SKM-1 (cell line): Measurements from ENCODE around the gene RPS6KC1.
A peak's percentile ranks its signal among the peaks of the same experiment; 100 is the strongest.
"Not testable (repeated sequence)": the region's sequence is repeated elsewhere in the genome, so short reads cannot be mapped to it uniquely, and the experiment has no call there.

ENCODE experiments used
- DNase-seq: peaks from one replicate; lab custom pipeline; 2025; ENCODE audit not compliant: unreplicated experiment; lab: John Stamatoyannopoulos, UW

Gene RPS6KC1

GRCh38 chr1:213138391-213138790 lies 87.3 kb downstream of the RPS6KC1 start:
- no peak for DNase-seq

GRCh38 chr1:213138892-213139291 lies 87.9 kb downstream of the RPS6KC1 start:
- no peak for DNase-seq

DNA sequence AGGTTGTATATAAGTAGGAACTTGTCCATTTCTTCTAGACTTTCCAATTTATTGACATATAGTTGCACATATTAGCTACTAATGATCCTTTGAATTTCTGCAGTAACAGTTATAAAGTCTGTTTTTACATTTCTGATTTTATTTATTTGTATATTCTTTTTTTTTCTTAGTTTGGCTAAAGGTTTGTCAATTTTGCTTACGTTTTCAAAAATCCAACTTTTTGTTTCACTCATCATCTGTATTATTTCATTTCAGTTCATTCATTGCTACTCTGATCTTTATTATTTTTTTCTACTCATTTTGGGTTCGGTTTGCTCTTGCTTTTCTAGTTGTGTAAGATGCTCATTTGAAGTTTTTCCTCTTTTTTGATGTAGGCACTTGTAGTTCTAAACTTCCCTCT lies 97.9 kb downstream of the RPS6KC1 start:
- DNase-seq: no peak

GRCh38 chr1:213150090-213150489 lies 99.0 kb downstream of the RPS6KC1 start:
- DNase-seq: not testable (repeated sequence)

DNA sequence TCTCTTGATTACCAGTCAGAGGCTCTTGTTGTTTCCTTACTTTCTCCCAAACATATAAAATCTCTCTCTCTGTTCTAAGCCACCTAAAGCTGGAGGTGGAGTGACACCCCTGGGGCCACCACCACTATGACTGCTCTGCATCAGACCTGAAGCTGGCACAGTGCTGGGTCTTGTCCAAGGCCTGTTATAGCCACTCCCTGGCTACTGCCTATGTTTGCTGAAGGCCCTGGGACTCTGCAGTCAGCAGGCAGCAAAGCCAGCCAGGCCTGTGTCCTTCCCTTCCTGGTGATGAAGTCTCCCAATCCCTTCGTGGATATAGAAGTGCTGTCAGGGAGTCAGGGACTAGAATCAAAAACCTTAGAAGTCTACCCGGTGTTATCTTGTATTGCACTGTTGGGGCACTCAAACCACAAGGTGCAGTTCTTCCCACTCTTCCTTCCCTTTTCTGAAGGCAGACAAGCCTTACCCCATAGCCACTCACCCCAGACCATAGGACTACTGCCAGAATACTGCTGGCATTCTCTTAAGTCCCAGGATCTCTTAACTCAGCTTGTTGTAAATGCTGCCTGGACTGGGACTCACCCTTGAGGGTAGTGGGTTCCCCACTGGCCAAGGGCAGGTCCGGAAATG lies 103.1 kb downstream of the RPS6KC1 start:
- DNase-seq: peak; percentile 82

- no peak for DNase-seq
Observed at GRCh38 chr1:213159376-213159775, 108.3 kb downstream of the RPS6KC1 start.

GRCh38 chr1:213160442-213160841 lies 109.4 kb downstream of the RPS6KC1 start:
- DNase-seq: not testable (repeated sequence)

DNA sequence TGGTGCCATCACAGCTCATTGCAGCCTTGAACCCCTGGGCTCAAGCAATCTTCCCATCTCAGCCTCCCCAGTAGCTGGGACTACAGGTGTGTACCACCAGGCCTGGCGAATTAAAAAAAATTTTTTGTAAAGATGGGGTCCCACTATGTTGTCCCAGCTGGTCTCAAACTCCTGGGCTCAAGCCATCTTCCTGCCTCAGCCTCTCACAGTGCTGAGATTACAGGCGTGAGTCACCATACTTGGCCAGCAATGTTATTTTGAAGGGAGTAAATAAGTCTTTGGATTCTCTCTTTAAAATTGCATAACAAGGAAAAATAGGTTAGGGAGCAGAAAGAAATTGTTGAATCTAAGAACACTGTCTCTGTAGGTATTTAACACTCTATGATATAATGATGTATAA lies 111.3 kb downstream of the RPS6KC1 start:
- DNase-seq: no peak

DNA sequence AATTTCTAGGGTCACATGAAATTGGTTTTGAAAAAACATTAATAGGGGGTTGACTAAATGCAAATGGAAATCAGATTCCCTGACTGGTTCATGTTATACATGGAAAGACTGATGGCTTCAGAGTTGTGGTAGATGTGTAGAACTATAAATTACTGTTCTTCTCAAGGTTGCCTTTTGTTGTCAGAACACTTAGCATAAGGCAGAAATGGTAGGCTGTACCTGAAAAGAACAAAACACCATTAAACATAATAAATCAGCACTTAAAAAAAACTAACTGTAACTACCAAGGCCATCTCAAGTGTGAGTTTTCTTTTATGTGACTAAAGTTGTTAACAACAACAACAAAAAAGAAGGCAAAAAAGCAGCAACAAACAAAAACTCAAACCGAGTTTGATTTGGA lies 111.8 kb downstream of the RPS6KC1 start:
- DNase-seq: no peak

- DNase-seq: no peak
Observed at GRCh38 chr1:213163278-213163711, 112.3 kb downstream of the RPS6KC1 start.

GRCh38 chr1:213164561-213164960 lies 113.5 kb downstream of the RPS6KC1 start:
- no peak for DNase-seq

- DNase-seq: no peak
Observed at GRCh38 chr1:213166852-213167251, 115.8 kb downstream of the RPS6KC1 start.

GRCh38 chr1:213171711-213172110 lies 120.7 kb downstream of the RPS6KC1 start:
- DNase-seq: no peak

DNA sequence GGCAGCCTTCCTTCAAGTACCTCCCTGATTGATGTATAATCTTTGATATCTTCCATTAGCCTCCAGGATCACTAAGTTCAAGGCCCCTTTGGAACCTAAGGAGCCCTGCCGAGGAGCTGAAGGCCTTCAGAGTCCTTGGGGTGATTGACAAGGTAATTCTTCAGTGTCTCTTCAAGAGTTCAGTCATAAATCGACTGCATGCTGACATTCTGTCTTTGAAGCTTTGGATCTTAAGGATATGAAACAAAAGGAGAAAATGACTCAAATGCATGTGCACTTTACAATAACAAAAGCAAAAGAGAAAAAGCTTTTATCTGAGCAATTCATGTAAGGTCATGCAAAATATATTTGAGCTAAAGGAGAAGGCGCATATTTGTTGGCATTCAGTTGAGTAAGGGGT lies 125.3 kb downstream of the RPS6KC1 start:
- DNase-seq: no peak

DNA sequence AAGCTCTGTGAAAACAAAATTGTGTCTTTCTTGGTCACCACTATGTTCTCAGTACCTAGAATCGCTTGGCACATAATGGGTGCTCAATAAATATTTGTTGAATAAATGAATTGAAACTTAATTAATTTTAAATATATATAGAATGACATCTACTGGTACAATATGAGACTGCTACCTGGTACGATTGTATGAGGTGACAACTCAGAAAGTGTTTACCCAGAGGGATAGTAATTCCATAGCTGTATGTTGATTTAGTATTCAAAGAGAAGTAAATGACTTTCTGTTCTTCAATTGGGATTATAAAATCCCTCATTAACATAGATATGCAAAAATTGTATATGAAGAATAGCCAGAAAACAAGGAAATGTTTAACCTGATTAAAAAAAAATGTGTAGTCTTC lies 128.7 kb downstream of the RPS6KC1 start:
- DNase-seq: no peak

GRCh38 chr1:213180833-213181232 lies 129.8 kb downstream of the RPS6KC1 start:
- no peak for DNase-seq

GRCh38 chr1:213183036-213183672 lies 132.1 kb downstream of the RPS6KC1 start:
- no peak for DNase-seq

DNA sequence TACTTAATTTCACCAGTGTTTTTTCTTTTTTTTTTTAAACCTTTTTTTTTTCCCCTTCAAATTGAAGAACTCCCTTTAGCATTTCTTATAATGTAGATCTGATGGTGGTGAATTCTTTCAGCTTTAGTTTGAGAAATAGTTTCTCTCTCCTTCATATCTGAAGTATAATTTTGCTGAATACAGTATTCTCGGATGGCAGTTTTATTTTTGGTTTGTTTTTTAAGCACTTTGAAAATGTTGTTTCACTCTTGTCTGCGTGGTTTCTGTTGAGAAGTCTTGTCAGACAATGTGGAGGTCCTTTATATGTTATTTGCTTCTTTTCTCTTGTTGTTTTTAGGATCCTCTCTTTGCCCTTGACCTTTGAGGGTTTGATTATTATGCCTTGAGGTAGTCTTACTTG lies 135.1 kb downstream of the RPS6KC1 start:
- DNase-seq: no peak

- no peak for DNase-seq
Observed at GRCh38 chr1:213192026-213192425, 141.0 kb downstream of the RPS6KC1 start.

GRCh38 chr1:213194383-213194782 lies 143.3 kb downstream of the RPS6KC1 start:
- no peak for DNase-seq

DNA sequence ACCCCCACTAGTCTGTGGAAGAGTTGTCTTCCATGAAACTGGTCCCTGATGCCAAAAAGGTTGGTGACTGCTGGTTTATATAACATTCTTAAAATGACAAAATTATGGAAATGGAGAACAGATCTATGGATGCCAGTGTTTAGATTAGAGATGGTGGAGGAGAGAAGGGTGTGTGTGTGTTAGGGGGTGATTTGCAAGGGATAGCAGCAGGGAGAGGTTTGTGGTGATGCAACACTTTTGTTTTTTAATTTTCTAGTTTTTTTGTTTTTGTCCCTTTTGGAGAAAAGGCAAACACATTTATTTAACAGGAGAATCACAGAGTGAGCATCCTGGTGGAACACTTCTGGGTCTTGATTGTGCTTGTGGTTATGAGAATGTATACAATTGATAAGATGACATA lies 143.8 kb downstream of the RPS6KC1 start:
- DNase-seq: no peak

DNA sequence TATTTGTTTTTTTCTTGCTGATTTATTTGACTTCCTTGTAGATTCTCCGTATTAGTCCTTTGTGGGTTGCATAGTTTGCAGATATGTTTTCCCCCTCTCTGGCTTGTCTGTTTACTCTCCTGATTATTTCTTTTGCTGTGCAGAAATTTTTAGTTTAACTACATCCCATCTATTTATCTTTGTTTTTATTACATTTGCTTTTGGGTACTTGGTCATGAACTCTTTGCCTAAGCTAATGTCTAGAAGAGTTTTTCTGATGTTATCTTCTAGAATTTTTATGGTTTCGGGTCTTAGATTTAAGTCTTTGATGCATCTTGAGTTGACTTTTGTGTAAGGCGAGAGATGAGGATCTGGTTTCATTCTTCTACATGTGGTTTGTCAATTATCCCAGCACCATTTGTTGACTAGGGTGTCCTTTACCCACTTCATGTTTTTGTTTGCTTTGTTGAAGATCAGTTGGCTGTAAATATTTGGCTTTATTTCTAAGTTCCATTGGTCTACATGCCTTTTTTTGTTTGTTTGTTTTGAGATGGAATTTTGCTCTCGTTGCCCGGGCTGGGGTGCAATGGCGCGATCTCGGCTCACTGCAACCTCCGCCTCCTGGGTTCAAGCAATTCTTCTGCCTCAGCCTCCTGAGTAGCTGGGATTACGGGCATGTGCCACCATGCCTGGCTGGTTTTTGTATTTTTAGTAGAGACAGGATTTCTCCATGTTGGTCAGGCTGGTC lies 145.4 kb downstream of the RPS6KC1 start:
- not testable (repeated sequence) for DNase-seq
